ENCODE results near the gene JARID2.

JARID2 gene

GRCh38 chr6:15245361-15246216 lies at the start of gene JARID2:
Gene JARID2 (plus strand): TSS chr6:15246069. CDS start chr6:15246540, 471 bp downstream.
- peaks cover 24% of the 10 kb centered on the region for H3K4me1 Mint-ChIP-seq (ENCODE audit: low read depth)
- H3K27ac Mint-ChIP-seq, result peak within 1 kb of the TSS; percentile 98
- no peaks in the 10 kb centered on the region for H3K9me3 Mint-ChIP-seq (ENCODE audit: low read depth)
- no peaks in the 10 kb centered on the region for H3K36me3 Mint-ChIP-seq
- H3K27me3 Mint-ChIP-seq, result no peaks in the 10 kb centered on the region
- peak within 1 kb of the TSS; percentile 99 for H3K4me3 Mint-ChIP-seq

DNA sequence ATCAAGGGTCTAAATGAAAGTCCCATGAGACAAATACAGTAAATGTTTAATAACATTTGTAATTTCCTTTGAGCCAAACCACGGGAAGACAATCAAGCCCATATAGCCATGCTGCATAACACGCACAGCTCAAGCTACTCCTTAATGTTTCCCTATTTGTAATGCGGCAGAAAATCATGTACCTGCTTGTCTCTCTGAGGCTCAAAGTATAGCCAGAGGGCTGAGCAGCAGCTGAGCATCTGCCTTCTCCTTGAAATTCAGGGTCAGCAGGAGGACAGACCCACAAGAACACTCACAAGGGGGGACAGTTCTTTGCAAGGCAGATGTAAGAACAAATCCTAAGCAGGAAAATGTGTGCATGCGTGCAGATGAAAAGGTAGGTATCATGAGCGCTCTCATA lies 45.8 kb upstream of the JARID2 start:
- no peaks in the 10 kb centered on the region for H3K27me3 Mint-ChIP-seq
- no peak overlapping the region for H3K27ac Mint-ChIP-seq
- no peaks in the 10 kb centered on the region for H3K4me1 Mint-ChIP-seq (ENCODE audit: low read depth)
- no peak overlapping the region for H3K4me3 Mint-ChIP-seq
- H3K36me3 Mint-ChIP-seq, result no peaks in the 10 kb centered on the region
- no peaks in the 10 kb centered on the region for H3K9me3 Mint-ChIP-seq (ENCODE audit: low read depth)

DNA sequence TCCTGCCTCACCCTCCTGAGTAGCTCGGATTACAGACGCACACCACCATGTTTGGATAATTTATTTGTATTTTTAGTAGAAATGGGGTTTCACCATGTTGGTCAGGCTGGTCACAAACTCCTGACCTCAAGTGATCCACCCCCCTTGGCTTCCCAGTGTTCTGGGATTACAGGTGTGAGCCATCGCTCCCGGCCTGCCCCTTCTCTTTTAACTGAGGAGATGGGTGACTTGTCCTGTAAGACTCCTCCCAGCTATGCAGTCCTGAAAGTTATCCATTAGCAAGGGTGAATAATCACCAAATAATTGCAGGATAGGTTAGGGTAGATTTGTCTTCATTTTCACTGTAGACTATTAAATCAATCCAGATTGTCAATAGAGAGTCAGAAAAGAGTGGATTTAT lies 40.5 kb upstream of the JARID2 start:
- Mint-ChIP-seq H3K27ac (no peak overlapping the region), H3K4me1 (ENCODE audit: low read depth) (peaks cover 3% of the 10 kb centered on the region), H3K4me3 (no peak overlapping the region)

GRCh38 chr6:15206887-15207286 lies 39.0 kb upstream of the JARID2 start:
- Mint-ChIP-seq H3K36me3 (no peaks in the 10 kb centered on the region), H3K4me1 (ENCODE audit: low read depth) (peaks cover 3% of the 10 kb centered on the region), H3K27ac (no peak overlapping the region), H3K27me3 (no peaks in the 10 kb centered on the region), H3K9me3 (ENCODE audit: low read depth) (no peaks in the 10 kb centered on the region), H3K4me3 (no peak overlapping the region)

More for the DNA sequence above, 40.5 kb upstream of the JARID2 start:
- Mint-ChIP-seq H3K9me3 (ENCODE audit: low read depth) (no peaks in the 10 kb centered on the region), H3K36me3 (no peaks in the 10 kb centered on the region), H3K27me3 (no peaks in the 10 kb centered on the region)

DNA sequence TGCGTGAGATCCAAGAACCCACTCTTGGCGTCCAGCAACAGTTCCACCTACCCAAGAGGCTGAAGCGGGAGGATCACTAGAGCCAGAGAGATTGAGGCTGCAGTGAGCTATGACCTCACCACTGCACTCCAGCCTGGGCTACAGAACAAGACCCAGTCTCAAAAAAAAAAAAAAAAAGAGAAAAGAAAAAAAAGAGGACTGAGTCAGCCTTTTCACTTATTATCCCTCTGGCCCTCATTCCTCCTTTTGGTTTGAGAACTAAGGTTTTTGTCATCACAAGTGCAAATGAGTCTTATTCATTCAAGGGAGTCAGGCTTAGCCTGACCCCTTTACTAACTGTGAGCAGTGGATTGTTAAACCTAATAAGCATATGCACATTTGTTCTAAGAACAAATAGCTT lies 37.9 kb upstream of the JARID2 start:
- H3K4me3 Mint-ChIP-seq, result no peak overlapping the region
- H3K27ac Mint-ChIP-seq, result no peak overlapping the region
- peaks cover 3% of the 10 kb centered on the region for H3K4me1 Mint-ChIP-seq (ENCODE audit: low read depth)
- no peaks in the 10 kb centered on the region for H3K9me3 Mint-ChIP-seq (ENCODE audit: low read depth)
- H3K27me3 Mint-ChIP-seq, result no peaks in the 10 kb centered on the region
- H3K36me3 Mint-ChIP-seq, result no peaks in the 10 kb centered on the region

DNA sequence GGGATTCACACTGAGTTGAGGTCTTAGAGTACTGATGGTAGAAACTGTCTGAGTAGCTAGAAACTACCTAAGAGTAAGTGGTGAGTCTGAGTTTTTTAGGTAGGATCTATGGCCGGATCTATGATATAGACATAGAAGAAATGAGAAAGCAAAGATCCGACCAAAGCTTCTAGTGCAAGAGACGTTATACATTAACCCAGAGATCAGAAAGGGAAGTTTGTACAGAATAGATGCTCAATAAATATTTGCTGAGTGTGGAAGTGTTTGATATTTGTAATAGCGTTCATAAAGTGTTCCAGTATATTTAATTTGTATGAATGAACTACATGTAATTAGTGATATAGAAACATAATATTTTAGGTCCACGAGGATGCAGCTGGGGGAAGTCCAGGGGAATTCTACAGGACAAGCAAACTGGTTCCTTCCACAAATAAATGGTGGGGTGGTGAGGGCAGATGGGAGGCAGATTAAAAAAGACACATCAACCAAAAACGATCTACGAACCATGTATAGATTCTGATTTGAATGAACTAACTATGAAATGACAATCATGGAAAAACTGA lies 31.9 kb upstream of the JARID2 start:
- no peaks in the 10 kb centered on the region for H3K9me3 Mint-ChIP-seq (ENCODE audit: low read depth)
- H3K27me3 Mint-ChIP-seq, result no peaks in the 10 kb centered on the region
- no peaks in the 10 kb centered on the region for H3K36me3 Mint-ChIP-seq
- peaks cover 4% of the 10 kb centered on the region for H3K4me1 Mint-ChIP-seq (ENCODE audit: low read depth)
- no peak overlapping the region for H3K4me3 Mint-ChIP-seq
- H3K27ac Mint-ChIP-seq, result no peak overlapping the region

DNA sequence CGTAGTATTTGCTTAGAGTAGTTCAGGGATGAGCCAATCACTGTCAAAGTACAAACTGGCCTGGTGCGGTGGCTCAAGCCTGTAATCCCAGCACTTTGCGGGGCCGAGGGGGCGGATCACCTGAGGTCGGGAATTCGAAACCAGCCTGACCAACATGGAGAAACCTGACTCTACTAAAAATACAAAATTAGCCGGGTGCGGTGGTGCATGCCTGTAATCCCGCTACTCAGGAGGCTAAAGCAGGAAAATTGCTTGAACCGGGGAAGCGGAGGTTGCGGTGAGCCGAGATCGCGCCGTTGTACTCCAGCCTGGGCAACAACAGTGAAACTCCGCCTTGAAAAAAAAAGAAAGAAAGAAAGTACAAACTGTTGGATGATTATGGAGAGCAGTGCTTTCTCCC lies 27.5 kb upstream of the JARID2 start:
- Mint-ChIP-seq H3K27me3 (no peaks in the 10 kb centered on the region), H3K27ac (no peak overlapping the region), H3K36me3 (no peaks in the 10 kb centered on the region), H3K4me1 (ENCODE audit: low read depth) (peaks cover 4% of the 10 kb centered on the region), H3K9me3 (ENCODE audit: low read depth) (no peaks in the 10 kb centered on the region), H3K4me3 (no peak overlapping the region)

DNA sequence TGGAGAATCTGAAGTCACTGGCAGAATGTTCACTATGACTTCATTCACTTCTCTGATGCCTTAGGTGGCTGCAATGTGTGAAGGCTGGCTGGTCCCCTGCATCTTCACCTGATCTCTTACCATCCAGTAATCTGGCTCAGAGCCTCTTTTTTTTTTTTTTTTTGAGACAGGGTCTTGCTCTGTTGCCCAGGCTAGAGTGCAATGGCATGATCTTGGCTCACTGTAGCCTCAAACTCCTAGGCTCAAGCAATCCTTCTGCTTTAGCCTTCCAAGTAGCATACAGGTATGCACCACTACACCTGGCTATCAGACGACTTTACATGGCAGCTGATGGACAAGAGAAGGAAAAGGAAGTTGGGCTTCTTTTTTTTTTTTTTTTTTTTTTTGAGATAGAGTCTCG lies 25.8 kb upstream of the JARID2 start:
- H3K9me3 Mint-ChIP-seq (ENCODE audit: low read depth), result no peaks in the 10 kb centered on the region
- H3K36me3 Mint-ChIP-seq, result no peaks in the 10 kb centered on the region
- no peak overlapping the region for H3K27ac Mint-ChIP-seq
- no peaks in the 10 kb centered on the region for H3K27me3 Mint-ChIP-seq
- H3K4me3 Mint-ChIP-seq, result no peak overlapping the region
- H3K4me1 Mint-ChIP-seq (ENCODE audit: low read depth), result peaks cover 4% of the 10 kb centered on the region

DNA sequence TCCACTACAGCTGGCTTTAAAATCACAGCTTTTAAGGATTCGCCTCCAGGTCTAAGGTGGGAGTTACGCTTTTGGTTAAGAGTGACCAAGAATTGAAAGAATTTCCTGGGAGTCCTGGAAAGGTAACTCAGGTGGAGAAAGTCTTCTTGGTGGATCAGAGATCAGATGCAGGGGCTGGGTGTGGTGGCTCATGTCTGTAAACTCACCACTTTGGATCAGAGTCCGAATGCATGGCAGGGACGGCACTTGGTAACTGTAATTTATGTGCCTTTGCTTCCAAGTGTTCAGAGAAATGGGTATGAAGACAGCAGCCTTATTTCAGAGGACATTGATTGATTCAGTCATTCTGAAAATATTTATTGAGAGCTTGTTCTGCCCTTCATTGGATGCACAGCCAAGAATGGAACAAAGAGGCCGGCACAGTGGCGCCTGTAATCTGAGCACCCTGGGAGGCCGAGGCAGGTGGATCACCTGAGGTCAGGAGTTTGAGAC lies 18.0 kb upstream of the JARID2 start:
- Mint-ChIP-seq H3K4me1 (ENCODE audit: low read depth) (no peaks in the 10 kb centered on the region), H3K27me3 (no peaks in the 10 kb centered on the region), H3K27ac (no peak overlapping the region)

DNA sequence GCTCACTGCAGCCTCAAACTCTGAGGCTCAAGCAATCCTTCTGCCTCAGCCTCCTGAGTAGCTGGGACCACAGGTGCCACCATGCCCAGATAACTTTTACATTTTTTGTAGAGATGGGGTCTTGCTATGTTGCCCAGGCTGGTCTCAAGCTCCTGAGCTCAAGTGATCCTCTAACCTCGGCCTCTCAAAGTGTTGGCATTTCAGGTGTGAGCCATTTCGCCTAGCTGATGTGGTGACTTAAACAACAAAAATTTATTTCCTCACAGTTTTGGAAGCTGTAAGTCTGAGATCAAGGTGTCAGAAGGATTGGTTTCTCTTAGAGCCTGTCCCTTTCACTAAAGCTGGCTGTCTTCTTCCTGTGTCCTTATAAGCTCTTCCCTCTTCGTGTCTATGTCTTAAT lies 15.0 kb upstream of the JARID2 start:
- H3K4me3 Mint-ChIP-seq, result no peak overlapping the region

More for the DNA sequence above, 18.0 kb upstream of the JARID2 start:
- no peaks in the 10 kb centered on the region for H3K36me3 Mint-ChIP-seq
- no peaks in the 10 kb centered on the region for H3K9me3 Mint-ChIP-seq (ENCODE audit: low read depth)
- no peak overlapping the region for H3K4me3 Mint-ChIP-seq

GRCh38 chr6:15232836-15233510 lies 12.9 kb upstream of the JARID2 start:
- Mint-ChIP-seq H3K36me3 (no peaks in the 10 kb centered on the region), H3K27ac (no peak overlapping the region), H3K4me3 (no peak overlapping the region), H3K27me3 (no peaks in the 10 kb centered on the region), H3K4me1 (ENCODE audit: low read depth) (no peaks in the 10 kb centered on the region), H3K9me3 (ENCODE audit: low read depth) (no peaks in the 10 kb centered on the region)

More for the DNA sequence above, 15.0 kb upstream of the JARID2 start:
- no peaks in the 10 kb centered on the region for H3K9me3 Mint-ChIP-seq (ENCODE audit: low read depth)
- H3K27ac Mint-ChIP-seq, result no peak overlapping the region
- H3K4me1 Mint-ChIP-seq (ENCODE audit: low read depth), result no peaks in the 10 kb centered on the region
- H3K36me3 Mint-ChIP-seq, result no peaks in the 10 kb centered on the region
- no peaks in the 10 kb centered on the region for H3K27me3 Mint-ChIP-seq

- no peak overlapping the region for H3K27ac Mint-ChIP-seq
- no peaks in the 10 kb centered on the region for H3K27me3 Mint-ChIP-seq
- H3K4me3 Mint-ChIP-seq, result no peak overlapping the region
- no peaks in the 10 kb centered on the region for H3K36me3 Mint-ChIP-seq
- no peaks in the 10 kb centered on the region for H3K9me3 Mint-ChIP-seq (ENCODE audit: low read depth)
- no peaks in the 10 kb centered on the region for H3K4me1 Mint-ChIP-seq (ENCODE audit: low read depth)
Observed at GRCh38 chr6:15234068-15234758, 11.7 kb upstream of the JARID2 start.

DNA sequence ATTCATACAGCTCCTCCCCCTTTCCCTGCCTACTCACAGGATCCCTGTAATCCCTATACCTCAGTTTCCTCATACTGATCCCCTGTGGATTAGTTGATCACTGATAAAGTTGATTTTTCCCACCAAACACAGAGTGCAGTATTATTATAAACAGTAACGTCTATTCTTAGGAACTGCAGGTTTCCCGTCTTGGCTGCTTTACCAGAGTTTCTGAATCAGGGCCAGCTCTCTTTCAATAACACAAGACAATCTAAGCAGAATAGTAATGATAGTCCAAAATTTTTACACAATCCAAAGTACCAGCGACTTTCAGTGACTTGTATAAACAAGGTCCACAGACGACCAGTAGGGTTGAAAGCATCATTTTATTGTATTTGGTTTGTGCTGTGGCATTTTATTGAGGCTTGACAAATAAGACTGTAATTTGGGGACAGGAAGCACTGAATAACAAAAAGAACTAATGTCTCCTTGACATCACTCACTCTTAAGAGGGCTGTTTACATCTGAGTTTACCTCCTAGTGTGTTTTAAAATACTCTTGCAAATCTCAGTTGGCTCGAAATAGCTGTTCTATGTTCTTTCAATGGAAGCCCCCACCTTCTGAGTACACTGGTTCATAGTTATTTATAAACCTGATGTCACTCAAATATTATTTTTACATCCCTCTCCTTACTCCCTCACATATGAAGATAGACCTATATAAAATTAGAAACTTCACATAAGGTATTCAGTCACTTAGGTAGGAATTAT lies 6.1 kb upstream of the JARID2 start:
- Mint-ChIP-seq H3K36me3 (no peaks in the 10 kb centered on the region), H3K4me3 (no peak overlapping the region), H3K9me3 (ENCODE audit: low read depth) (no peaks in the 10 kb centered on the region), H3K4me1 (ENCODE audit: low read depth) (peaks cover 7% of the 10 kb centered on the region), H3K27ac (no peak overlapping the region), H3K27me3 (no peaks in the 10 kb centered on the region)

DNA sequence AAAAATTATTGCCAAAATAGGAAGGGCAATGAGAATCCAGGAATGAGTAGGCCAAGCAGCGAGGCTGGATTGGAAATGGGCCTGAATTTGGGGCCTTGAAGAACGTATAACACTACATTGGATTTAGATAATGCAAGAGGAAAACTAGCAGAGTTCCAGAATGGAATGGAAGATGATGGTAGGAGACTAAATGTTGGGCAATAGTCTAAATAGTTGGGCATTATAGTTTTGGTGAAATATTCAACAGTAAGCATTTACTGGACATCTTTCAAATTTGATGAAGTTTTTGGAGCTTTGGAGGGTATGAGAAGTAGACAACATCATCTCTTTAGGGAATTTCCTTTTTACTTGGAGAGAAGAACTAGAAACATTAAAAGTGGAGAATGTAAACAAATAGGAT lies 3.4 kb upstream of the JARID2 start:
- no peaks in the 10 kb centered on the region for H3K27me3 Mint-ChIP-seq
- H3K36me3 Mint-ChIP-seq, result no peaks in the 10 kb centered on the region
- H3K27ac Mint-ChIP-seq, result no peak overlapping the region
- peaks cover 7% of the 10 kb centered on the region for H3K4me1 Mint-ChIP-seq (ENCODE audit: low read depth)
- H3K4me3 Mint-ChIP-seq, result no peak overlapping the region
- H3K9me3 Mint-ChIP-seq (ENCODE audit: low read depth), result no peaks in the 10 kb centered on the region

Measured in activated naive CD8-positive, alpha-beta T cell (primary cell).